Prostate gland (tissue), 2 donors: ENCODE data around the gene FOXD4. TPM values are rescaled to one million over a fixed set of nuclear protein-coding genes. Genes with fewer than 3 reads are reported as not detected.
"Not testable (repeated sequence)": the region's sequence is repeated elsewhere in the genome, so short reads cannot be mapped to it uniquely, and the experiment has no call there.

Experiments used
- DNase-seq: peaks from one replicate; pipeline ENCODE4 v3.0.0-alpha.2; 2019; ENCODE audit warnings: low spot score
- H3K27ac ChIP-seq, 2 donors: fragments of 200-600 bp; sonication (generic); 2 replicates each; pipeline ENCODE4 v1.5.1; 2017 to 2019
- H3K27me3 ChIP-seq: fragments of 200-600 bp; sonication (generic); replicated peaks from 2 replicates; pipeline ENCODE4 v1.5.1; 2019; ENCODE audit not compliant: insufficient read depth
- H3K36me3 ChIP-seq, 2 donors: fragments of 200-600 bp; sonication (generic); 1 replicate in 1 of 2; 2 replicates in 1 of 2; pipeline versions ENCODE4 v1.5.1 to v1.8.1; 2017 to 2019
- H3K4me1 ChIP-seq: fragments of 200-600 bp; sonication (generic); replicated peaks from 2 replicates; pipeline ENCODE4 v1.5.1; 2019
- H3K4me3 ChIP-seq, 2 donors: fragments of 200-600 bp; sonication (generic); 2 replicates each; pipeline ENCODE4 v1.5.1; 2017 to 2019
- H3K9me3 ChIP-seq: fragments of 200-600 bp; sonication (generic); 2 replicates; pipeline ENCODE4 v1.5.1; 2017
- WGBS: methylation state at CpG from one replicate; pipeline ENCODE4 v1.1.5; 2018; 5-methylcytosine and 5-hydroxymethylcytosine counted together
- intact Hi-C: fragments of 100-400 bp; cut with DNase I; formaldehyde crosslinking; loops from one replicate; pipeline ENCODE4 v1.14.2; 2022
- total RNA-seq, 2 donors: library from RNA; depleted of rRNA; stranded (reverse); fragments of >200 nt; gene quantifications; one replicate each; pipeline ENCODE4 v1.1.0, GENCODE V29; 2016

The FOXD4 gene
- total RNA-seq, 2 donors from 2014 or later = 0.46 to 0.51 TPM

DNA sequence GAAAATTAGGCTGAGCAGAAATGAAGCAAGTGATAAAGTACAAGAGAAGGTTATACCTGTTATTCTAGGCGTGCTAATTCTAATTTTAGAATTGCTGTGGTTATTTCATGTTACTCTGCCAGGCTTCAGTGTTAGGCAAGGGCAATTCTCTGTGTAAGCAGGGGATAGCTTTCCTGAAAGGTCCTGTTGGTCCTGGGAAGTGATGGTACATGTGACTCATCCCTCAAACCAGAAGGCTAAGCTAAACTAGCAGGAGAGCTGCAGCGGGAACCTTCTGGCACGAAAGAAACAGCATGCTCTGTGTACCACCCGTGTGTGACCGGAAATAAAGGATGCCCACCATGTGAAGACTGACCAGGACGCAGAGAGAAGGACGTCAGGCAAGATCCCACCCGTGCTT, 8.7 kb downstream of the FOXD4 start:
- H3K4me3 ChIP-seq, H3K36me3 ChIP-seq, H3K9me3 ChIP-seq, DNase-seq, intact Hi-C loops, H3K27ac ChIP-seq, H3K27me3 ChIP-seq, H3K4me1 ChIP-seq: not testable (repeated sequence)
- WGBS = 17% methylated on average over 5 of the region's 8 CpGs

DNA sequence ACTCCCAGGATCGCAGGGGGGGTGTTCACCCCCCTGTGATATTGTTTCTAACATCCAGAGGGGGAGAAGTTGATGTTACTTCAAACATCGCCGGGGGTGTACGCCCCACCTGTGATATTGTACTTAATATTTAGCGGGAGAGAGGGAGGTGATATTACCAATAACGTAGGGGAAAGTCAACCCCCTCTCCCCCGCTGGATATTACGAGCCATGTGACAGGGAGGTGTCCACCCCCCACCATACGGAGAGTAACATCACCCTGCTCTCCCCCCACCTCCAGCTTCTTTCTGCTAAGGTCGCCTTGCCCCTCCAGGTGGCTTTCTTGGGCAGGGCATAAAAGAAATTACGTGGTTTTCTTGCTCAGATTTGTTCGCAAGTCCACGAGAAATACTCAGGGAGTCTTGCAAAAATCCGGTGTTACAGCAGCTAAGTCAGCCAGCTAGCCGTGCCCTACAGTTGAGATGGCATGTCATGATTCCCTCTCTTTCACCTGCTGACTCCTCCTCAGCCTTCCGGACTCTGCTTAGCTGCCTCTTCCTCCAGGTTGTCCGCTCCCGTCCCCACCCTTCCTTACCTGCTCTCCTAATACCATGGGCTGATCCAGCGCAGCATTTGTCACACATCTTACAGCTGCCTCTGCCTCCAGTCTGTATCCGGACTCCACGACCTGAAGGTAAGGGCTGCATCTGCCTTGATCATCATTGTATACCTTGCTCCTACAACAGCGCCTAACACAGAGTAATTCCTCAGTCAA, 9.3 kb downstream of the FOXD4 start:
- H3K36me3 ChIP-seq, H3K27me3 ChIP-seq, intact Hi-C loops, H3K4me1 ChIP-seq, H3K27ac ChIP-seq, DNase-seq, H3K4me3 ChIP-seq, H3K9me3 ChIP-seq: not testable (repeated sequence)
- WGBS = 14% methylated on average over 22 of the region's 22 CpGs

DNA sequence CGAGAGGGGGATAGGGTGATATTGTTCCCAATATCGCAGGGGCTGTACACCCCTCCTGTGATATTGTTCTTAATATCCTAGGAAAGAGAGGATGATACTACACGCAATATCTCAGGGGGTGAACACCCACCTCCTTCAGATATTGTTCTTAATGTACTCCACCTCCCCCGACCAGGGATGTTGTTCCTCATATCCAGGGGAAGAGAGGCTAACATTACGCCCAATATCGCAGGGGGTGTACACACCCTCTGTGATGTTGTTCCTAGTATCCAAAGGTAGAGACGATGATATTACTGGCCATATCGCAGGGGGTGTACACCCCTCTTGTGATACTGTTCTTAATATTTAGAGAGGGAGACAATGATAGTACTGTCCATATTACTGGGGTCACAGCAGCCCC, 12.2 kb downstream of the FOXD4 start:
- H3K4me3 ChIP-seq, H3K9me3 ChIP-seq, H3K27ac ChIP-seq, DNase-seq, H3K27me3 ChIP-seq, intact Hi-C loops, H3K4me1 ChIP-seq, H3K36me3 ChIP-seq: not testable (repeated sequence)
- WGBS = 86% methylated on average over 8 of the region's 8 CpGs

DNA sequence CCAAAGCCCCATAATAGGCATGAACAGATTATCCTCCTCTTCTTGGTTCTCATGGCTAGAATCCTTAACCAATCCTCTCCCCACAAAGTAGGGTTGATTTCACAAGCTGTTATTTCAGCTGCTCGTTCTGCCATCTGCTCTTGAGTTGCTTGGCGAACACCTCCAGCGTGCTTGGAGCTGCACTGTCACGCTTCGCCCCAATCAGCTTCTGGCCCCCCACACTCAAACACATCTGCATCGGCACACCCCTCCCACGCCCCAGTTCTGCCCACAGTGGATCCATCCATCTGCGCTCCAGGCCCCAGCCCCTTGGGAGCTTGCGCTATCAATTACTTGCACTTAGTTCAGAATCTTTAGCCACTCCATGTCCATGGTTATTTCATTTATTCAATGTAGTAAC, 17.8 kb downstream of the FOXD4 start:
- WGBS = 83% methylated on average over 9 of the region's 9 CpGs
- DNase-seq, intact Hi-C loops, H3K27ac ChIP-seq, H3K36me3 ChIP-seq, H3K4me3 ChIP-seq, H3K27me3 ChIP-seq, H3K4me1 ChIP-seq, H3K9me3 ChIP-seq: not testable (repeated sequence)

DNA sequence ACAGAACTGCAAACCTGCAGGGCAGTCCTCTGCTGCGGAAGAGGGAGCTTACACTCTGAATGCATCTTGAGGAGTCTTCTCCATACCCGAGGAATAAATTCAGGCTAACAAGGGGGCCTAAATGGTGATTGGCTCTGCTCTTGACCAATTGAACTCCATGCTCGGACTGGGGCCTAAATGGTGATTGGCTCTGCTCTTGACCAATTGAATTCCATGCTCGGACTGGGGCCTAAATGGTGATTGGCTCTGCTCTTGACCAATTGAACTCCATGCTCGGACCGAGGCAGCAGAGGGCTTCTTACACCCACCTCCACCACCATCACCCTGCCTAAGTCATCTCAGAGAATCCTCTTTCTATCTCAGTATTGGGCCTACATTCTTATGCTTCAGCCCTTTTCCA, 18.4 kb downstream of the FOXD4 start:
- H3K4me1 ChIP-seq, H3K27me3 ChIP-seq, H3K4me3 ChIP-seq, DNase-seq, H3K36me3 ChIP-seq, intact Hi-C loops, H3K9me3 ChIP-seq, H3K27ac ChIP-seq: not testable (repeated sequence)
- WGBS = 86% methylated on average over 6 of the region's 6 CpGs

DNA sequence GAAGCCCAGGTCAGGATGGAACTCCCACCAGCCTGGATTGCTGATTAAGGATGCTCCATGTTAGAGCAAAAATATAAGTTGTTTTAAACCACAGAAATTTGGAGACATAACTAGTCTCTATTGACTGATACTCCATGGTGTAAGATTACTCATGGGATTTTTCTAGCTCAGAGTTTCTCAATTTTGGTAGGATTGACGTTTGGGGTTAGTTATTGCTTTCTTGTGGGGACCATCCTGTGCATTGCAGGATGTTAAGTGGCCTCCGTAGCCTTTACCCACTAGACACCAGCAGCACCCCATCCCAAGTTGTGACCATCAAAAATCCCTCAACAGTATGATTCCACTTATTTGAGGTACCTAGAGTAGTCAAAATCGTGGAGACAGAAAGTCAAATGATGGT, 19.4 kb downstream of the FOXD4 start:
- intact Hi-C loops, H3K27ac ChIP-seq, H3K4me1 ChIP-seq, H3K4me3 ChIP-seq, H3K27me3 ChIP-seq, H3K36me3 ChIP-seq, DNase-seq, H3K9me3 ChIP-seq: not testable (repeated sequence)
- 79% methylated on average over 3 of the region's 3 CpGs for WGBS

DNA sequence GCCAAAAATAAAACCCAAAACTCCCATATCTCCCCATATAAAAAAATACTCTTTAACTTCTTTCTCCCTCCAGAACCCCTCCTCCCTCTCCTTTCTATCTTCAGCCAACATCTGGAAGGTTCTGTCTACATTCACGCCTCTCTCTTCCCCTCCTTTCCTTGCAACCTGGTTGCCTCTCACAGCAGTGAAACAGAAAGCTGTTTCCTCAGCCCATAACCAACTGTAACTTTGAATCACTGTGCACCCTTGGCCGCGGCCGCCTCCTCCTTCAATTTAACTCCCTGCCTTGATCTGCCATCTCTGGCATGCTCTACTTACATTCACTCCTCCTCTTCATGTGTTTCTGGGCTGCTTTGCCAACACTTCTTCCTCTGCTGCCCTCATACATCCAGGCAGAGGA, 23.2 kb downstream of the FOXD4 start:
- H3K27ac ChIP-seq, DNase-seq, H3K27me3 ChIP-seq, H3K9me3 ChIP-seq, H3K36me3 ChIP-seq, H3K4me1 ChIP-seq, H3K4me3 ChIP-seq, intact Hi-C loops: not testable (repeated sequence)
- WGBS = no CpG with 5 or more reads among the region's 4 CpGs

DNA sequence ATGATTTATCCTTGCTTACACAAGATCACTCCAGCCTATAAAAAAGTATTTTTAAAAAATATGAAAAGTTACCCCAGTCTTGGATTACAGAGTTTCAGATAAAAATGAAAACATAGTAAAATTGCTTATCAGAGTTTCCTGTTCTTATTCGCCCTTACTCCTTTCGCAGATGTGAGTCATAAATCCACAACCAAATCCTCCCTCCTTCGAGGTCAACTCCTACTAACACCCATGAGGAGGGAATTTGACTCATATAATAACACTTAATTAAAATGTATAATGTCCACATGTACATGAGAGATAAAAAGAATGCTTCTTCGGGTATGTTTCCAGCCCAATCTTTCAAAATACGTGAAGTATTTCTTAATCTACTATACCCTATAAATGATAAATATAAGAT, 23.9 kb downstream of the FOXD4 start:
- H3K4me3 ChIP-seq, H3K4me1 ChIP-seq, H3K27me3 ChIP-seq, H3K27ac ChIP-seq, H3K36me3 ChIP-seq, intact Hi-C loops, DNase-seq, H3K9me3 ChIP-seq: not testable (repeated sequence)
- WGBS = 69% methylated on average over 5 of the region's 5 CpGs

DNA sequence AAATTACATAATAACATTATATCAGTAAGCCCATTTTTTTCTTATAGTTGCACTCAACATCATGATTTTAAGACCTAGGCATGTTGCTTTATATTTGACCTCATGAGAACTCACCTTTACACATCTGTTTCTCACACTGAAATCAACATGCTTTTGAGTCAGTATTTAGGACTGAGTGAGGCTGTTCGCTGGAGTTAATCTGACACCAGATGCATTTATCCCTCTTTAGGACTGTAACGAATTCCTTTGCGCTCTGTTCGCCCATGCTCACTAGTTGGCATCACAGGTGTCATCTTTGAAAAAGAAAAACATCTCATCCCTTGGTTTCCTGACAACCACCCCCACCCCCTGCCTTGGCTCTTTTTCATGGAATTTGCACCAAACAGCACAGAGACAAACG, 24.3 kb downstream of the FOXD4 start:
- H3K36me3 ChIP-seq, intact Hi-C loops, H3K27me3 ChIP-seq, DNase-seq, H3K4me3 ChIP-seq, H3K4me1 ChIP-seq, H3K9me3 ChIP-seq, H3K27ac ChIP-seq: not testable (repeated sequence)
- WGBS = 61% methylated on average over 3 of the region's 5 CpGs

DNA sequence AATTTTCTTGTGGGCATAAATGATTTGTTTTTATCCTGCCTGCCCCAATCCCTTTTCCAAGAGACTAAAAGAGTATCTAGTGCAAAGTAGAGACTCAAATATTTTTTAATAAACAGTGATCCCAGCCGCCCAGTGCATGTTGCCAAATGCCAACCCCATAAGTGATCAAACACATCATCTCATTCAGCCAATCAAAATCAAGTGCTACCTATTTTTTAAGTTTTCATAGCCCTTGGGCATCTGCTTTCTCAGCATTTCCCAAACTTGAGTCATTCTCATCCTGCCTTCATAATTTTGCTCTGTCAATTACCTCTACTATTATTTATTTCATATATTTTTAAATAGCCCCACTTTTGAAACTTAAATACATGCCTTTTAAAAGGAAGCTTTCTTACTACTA, 27.4 kb downstream of the FOXD4 start:
- intact Hi-C loops, H3K27ac ChIP-seq, DNase-seq, H3K36me3 ChIP-seq, H3K9me3 ChIP-seq, H3K4me3 ChIP-seq, H3K27me3 ChIP-seq, H3K4me1 ChIP-seq: not testable (repeated sequence)
- 70% methylated on average over 1 of the region's 1 CpG for WGBS

DNA sequence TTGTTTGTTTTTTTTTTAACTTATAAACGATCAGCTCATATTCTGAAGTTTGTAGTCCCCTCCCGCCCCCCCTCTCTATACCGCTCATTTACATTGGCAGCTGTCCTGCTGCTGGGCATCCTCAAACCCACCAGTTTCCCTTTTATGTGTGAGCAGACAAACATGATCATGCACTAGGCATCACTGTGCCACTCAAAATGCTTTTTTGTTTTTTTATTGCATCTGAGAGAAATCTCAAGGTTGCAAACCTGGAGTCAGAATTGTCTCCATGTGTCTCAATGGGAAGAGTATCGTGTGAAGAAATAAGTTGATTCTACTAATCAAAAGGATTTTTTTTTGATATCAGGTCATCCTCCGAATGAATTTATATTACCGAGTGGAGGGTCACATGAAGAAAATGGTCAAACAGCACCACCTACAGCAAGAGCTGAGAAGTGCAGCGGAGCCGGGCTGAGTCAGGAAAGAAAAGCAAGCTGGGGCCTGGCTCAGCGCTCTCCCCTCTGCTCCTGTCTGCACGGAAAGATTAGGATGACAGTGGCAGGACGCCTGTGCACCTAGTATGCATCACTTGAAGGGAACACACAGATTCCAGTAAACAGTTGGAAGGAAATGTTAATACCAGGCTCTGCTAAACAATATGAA, 29.7 kb downstream of the FOXD4 start:
- DNase-seq, intact Hi-C loops, H3K27ac ChIP-seq, H3K4me3 ChIP-seq, H3K27me3 ChIP-seq, H3K4me1 ChIP-seq, H3K9me3 ChIP-seq, H3K36me3 ChIP-seq: not testable (repeated sequence)
- WGBS = 3% methylated on average over 4 of the region's 11 CpGs

DNA sequence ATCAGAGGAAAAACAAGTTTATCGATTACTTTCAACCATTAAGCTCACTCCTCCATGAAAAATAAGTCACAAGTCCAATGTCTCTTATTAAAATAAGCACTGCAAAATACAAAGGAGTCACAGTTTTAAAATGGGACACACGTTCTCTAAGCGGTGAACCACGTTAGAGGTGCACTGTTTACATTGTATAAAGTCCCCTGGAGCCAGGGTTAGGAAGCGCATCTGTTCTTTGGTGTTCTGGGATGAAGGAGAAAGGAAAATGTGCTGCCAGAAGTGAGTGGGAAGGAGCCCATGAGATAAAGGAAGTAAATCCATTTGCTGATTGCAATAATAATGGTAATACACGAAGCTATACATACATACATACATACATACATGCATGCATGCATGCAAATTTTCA, 30.4 kb downstream of the FOXD4 start:
- DNase-seq, H3K4me1 ChIP-seq, H3K27ac ChIP-seq, H3K4me3 ChIP-seq, H3K27me3 ChIP-seq, intact Hi-C loops, H3K9me3 ChIP-seq, H3K36me3 ChIP-seq: not testable (repeated sequence)
- WGBS = 36% methylated on average over 6 of the region's 6 CpGs

DNA sequence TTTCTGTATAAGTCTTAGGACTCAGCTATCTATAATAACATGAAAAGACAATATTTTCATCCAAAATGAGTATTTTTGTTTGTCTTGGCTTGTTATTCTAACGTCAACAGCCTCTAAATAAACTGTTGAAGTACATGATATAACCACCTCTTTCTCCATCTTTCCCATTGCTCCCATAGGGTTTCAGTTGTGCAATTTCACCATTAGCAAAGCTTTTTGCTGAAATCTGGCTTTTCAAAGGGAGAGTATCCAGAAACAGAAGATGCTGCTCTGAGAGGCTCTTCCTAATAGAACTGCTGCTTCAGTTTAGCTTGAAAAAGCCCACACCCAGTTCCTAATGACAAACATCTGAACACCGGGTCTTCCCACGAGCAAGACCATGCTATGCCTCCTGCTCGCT, 31.1 kb downstream of the FOXD4 start:
- no CpG with 5 or more reads among the region's 4 CpGs for whole genome bisulfite sequencing
- H3K36me3 ChIP-seq, H3K4me1 ChIP-seq, H3K9me3 ChIP-seq, H3K27me3 ChIP-seq, H3K4me3 ChIP-seq, DNase-seq, H3K27ac ChIP-seq, intact Hi-C loops: not testable (repeated sequence)
